Measurements from ENCODE around the gene SEC24C. TPM values are rescaled to one million over a fixed set of nuclear protein-coding genes. Genes with fewer than 3 reads are reported as not detected.
A peak's percentile ranks its signal among the peaks of the same experiment; 100 is the strongest.

Gene SEC24C
- polyA plus RNA-seq, 2 of the 4 experiments (the other 2 are of a cell fraction) = 54.3 to 84.7 TPM

DNA sequence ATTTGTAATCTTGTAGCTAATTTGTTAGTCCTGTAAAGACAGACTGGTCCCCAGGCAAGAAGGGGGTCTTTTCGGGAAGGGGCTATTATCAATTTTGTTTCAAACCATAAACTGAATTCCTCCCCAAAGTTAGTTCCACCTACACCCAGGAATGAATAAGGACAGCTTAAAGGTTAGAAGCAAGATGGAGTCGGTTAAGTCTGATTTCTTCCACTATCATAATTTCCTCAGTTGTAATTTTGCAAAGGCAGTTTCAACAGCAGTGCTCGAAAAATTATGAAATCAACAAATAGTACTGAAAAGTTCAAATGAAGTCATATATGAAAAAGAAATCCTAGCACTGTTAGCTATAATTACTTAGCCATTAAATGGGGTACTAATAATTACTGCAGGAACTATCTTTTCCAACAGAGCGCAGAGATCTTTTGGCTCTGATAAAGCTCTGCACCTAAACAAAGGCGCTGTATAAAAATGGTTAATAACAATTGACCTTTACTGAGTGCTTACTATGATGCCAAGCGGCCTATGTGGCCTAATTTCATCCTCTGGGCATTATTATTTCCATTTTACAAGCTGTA lies 756 bp upstream of the SEC24C start (continued):
- peak; percentile 85 for TF ChIP-seq HOXB5 (CRISPR knock-in tag; IDR thresholded peaks at IDR 0.05)
- no peak for TF ChIP-seq CBX2 (IDR thresholded peaks at IDR 0.05; ENCODE audit: borderline replicate concordance, low read depth)
- TF ChIP-seq GATA3 (IDR thresholded peaks at IDR 0.05; ENCODE audit: borderline replicate concordance) = no peak
- TF ChIP-seq POLR2AphosphoS2 (conservative IDR thresholded peaks at IDR 0.05; ENCODE audit: low read length) = no peak
- TF ChIP-seq HOXB13 (CRISPR knock-in tag; IDR thresholded peaks at IDR 0.05; ENCODE audit: low read depth) = peak; percentile 98
- peak; percentile 63; the same call in 1 of the 2 replicates for TF ChIP-seq TP53 (CRISPR knock-in tag; IDR thresholded peaks at IDR 0.05)
- TF ChIP-seq ZC3H11A (IDR thresholded peaks at IDR 0.05) = no peak
- no peak for TF ChIP-seq MYC (IDR thresholded peaks at IDR 0.05; ENCODE audit: borderline replicate concordance, low read length)
- no peak for TF ChIP-seq ZFP36 (IDR thresholded peaks at IDR 0.05; ENCODE audit: borderline replicate concordance, partially characterized antibody)
- no peak for TF ChIP-seq SREBF2 (IDR thresholded peaks at IDR 0.05)
- TF ChIP-seq, protein P1, sequence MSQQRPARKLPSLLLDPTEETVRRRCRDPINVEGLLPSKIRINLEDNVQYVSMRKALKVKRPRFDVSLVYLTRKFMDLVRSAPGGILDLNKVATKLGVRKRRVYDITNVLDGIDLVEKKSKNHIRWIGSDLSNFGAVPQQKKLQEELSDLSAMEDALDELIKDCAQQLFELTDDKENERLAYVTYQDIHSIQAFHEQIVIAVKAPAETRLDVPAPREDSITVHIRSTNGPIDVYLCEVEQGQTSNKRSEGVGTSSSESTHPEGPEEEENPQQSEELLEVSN (IDR thresholded peaks at IDR 0.05; ENCODE audit: borderline replicate concordance, low read depth) = no peak
- TF ChIP-seq, protein P2, sequence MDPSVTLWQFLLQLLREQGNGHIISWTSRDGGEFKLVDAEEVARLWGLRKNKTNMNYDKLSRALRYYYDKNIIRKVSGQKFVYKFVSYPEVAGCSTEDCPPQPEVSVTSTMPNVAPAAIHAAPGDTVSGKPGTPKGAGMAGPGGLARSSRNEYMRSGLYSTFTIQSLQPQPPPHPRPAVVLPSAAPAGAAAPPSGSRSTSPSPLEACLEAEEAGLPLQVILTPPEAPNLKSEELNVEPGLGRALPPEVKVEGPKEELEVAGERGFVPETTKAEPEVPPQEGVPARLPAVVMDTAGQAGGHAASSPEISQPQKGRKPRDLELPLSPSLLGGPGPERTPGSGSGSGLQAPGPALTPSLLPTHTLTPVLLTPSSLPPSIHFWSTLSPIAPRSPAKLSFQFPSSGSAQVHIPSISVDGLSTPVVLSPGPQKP (IDR thresholded peaks at IDR 0.05; ENCODE audit: low read depth, low read length) = no peak
- TF ChIP-seq PHF8 (IDR thresholded peaks at IDR 0.05; ENCODE audit: borderline replicate concordance, low read depth) = no peak; the same call in 1 of the 2 replicates
- no peak for TF ChIP-seq EP300 (IDR thresholded peaks at IDR 0.05)
- no peak for TF ChIP-seq FOSL2 (IDR thresholded peaks at IDR 0.05)
- peak; percentile 23; the same call in 1 of the 2 replicates for TF ChIP-seq FOSL2 (CRISPR knock-in tag; IDR thresholded peaks at IDR 0.05)
- TF ChIP-seq HEYL (CRISPR knock-in tag; IDR thresholded peaks at IDR 0.05) = peak; percentile 93
- peak; percentile 95 for TF ChIP-seq ZSCAN20 (CRISPR knock-in tag; IDR thresholded peaks at IDR 0.05)
- no peak for TF ChIP-seq HDAC2 (IDR thresholded peaks at IDR 0.05)
- TF ChIP-seq JUN (IDR thresholded peaks at IDR 0.05) = no peak
- TF ChIP-seq NPAS2 (CRISPR knock-in tag; IDR thresholded peaks at IDR 0.05; ENCODE audit: borderline replicate concordance) = 0 out of 2 replicates have a peak, but pooled peaks have one; percentile 19
- 0 out of 2 replicates have a peak, but pooled peaks have one; percentile 80 for TF ChIP-seq FOSB (CRISPR knock-in tag; IDR thresholded peaks at IDR 0.05)
- TF ChIP-seq RARB (CRISPR knock-in tag; IDR thresholded peaks at IDR 0.05) = peak; percentile 82
- no peak for TF ChIP-seq SMC3 (IDR thresholded peaks at IDR 0.05)
- TF ChIP-seq RAD21 (conservative IDR thresholded peaks at IDR 0.05 in 1 of 2, IDR thresholded peaks at IDR 0.05 in 1 of 2) = no peak

DNA sequence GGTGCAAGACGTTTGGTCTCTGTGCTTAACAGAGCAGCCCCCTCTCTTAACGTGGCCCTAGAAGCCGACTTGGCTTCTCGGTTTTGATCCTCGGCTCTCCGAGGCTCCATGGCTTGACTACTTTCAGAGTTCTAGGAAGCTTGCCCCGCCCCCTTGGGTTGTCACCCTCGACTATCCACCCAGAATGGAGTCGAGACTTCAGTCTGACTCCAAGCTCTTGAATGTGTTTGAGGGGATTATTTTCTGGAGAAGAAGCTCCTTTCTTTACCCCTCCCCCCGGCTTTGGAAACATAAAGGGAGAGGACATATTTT lies 448 bp downstream of the SEC24C start:
- H3K4me3 ChIP-seq = peak overlapping the region; percentile 72
- no peaks in the 10 kb centered on the region for H3K9me3 ChIP-seq
- ChIA-PET POLR2A (interaction anchor here (1.8 to 4.3 kb wide), 2 partner anchors 14 to 27 kb away, joined by 7 to 45 read pairs; a partner anchor contains a TSS), CTCF (no interaction called here)
- TF ChIP-seq CBX2 (IDR thresholded peaks at IDR 0.05; ENCODE audit: borderline replicate concordance, low read depth) = no peak
- TF ChIP-seq HOXA7 (CRISPR knock-in tag; IDR thresholded peaks at IDR 0.05) = no peak
- TF ChIP-seq RARB (CRISPR knock-in tag; IDR thresholded peaks at IDR 0.05) = no peak
- TF ChIP-seq ZSCAN20 (CRISPR knock-in tag; IDR thresholded peaks at IDR 0.05) = no peak
- TF ChIP-seq POLR2A (IDR thresholded peaks at IDR 0.05; ENCODE audit: low read length) = no peak
- TF ChIP-seq SREBF2 (IDR thresholded peaks at IDR 0.05) = no peak
- no peak for TF ChIP-seq NFE2L2 (conservative IDR thresholded peaks at IDR 0.05; ENCODE audit: low read length)
- no peak for TF ChIP-seq CHD4 (IDR thresholded peaks at IDR 0.05; ENCODE audit: borderline replicate concordance)
- H3K4me1 ChIP-seq = peaks cover 35% of the 10 kb centered on the region
- peak overlapping the region; percentile 90 to 94 for H3K27ac ChIP-seq
- ATAC-seq = peak; percentile 69 to 74
- WGBS (ENCODE audit: missing lambda C conversion rate) = 3% methylated on average over 10 of the region's 10 CpGs
- DNase-seq (ENCODE audit: low read depth in 1 of 2, low spot score in 1 of 2) = peak; percentile 55 to 65
- FAIRE-seq = no peak
- H3K4me2 ChIP-seq = peak overlapping the region; percentile 92
